Right cardiac atrium (tissue), 5 donors: ENCODE data around the gene PTPN3. TPM values are rescaled to one million over a fixed set of nuclear protein-coding genes. Genes with fewer than 3 reads are reported as not detected.

Experiments used
- ATAC-seq, 2 donors: fragments of 200-7000 bp; cut with Tn5 transposase; one replicate each; pipeline versions ENCODE4 v1.8.0 to v1.9.1; 2020; ENCODE audit warnings: moderate library complexity in 2 of 2, mild to moderate bottlenecking in 1 of 2
- DNase-seq, 3 donors: peaks; one replicate each; pipeline ENCODE4 v3.0.0-alpha.2; 2020
- H3K27ac ChIP-seq: one replicate; pipeline ENCODE4 v1.5.1; 2013; ENCODE audit warnings: mild to moderate bottlenecking, low read length, control low read depth, moderate library complexity
- H3K27me3 ChIP-seq: one replicate; pipeline ENCODE4 v1.6.1; 2013; ENCODE audit not compliant: control insufficient read depth, insufficient read depth
- H3K4me1 ChIP-seq: one replicate; pipeline ENCODE4 v1.6.1; 2013; ENCODE audit warnings: low read length; ENCODE audit not compliant: control insufficient read depth, insufficient read depth
- H3K4me3 ChIP-seq: one replicate; pipeline ENCODE4 v1.5.1; 2013; ENCODE audit warnings: low read length, control low read depth
- H3K9me3 ChIP-seq: one replicate; pipeline ENCODE4 v1.6.1; 2013; ENCODE audit warnings: low read length; ENCODE audit not compliant: control insufficient read depth
- WGBS: extraction: QIAGEN DNeasy Blood & Tissue Kit; methylation state at CpG from one replicate; pipeline ENCODE4 v1.1.7; 2013; 5-methylcytosine and 5-hydroxymethylcytosine counted together
- intact Hi-C, 4 donors: fragments of 100-400 bp; cut with DNase I; formaldehyde crosslinking; loops; one replicate each; pipeline versions ENCODE4 v1.11.0 to v1.14.0; 2022 to 2023
- polyA plus RNA-seq: library from polyadenylated mRNA; stranded (reverse); fragments of 200-250 nt; gene quantifications from one replicate; pipeline ENCODE4 v1.2.3, GENCODE V29; 2013
- total RNA-seq, 4 donors: library from RNA; stranded (reverse); fragmentation: NEBNext Ultra II Directional; extraction: Animal tissue kit (Norgen Biotek cat#: 25700); gene quantifications; one replicate each; pipeline ENCODE4 v1.2.1, GENCODE V29; 2021
- donor health status: healthy with polysubstance abuse.
- donor health status: DM: no; HTN: yes; CAD: no.
- donor health status: DM: no; HTN: no; CAD: no.
- donor health status: DM: no; HTN: yes; CAD: no; lungs with severe emphysema.
- donor health status: DM: yes; HTN: yes; CAD: no.

PTPN3 gene
- total and polyA plus RNA-seq, 5 donors, result 2.8 to 9.3 (median 5.8) TPM

DNA sequence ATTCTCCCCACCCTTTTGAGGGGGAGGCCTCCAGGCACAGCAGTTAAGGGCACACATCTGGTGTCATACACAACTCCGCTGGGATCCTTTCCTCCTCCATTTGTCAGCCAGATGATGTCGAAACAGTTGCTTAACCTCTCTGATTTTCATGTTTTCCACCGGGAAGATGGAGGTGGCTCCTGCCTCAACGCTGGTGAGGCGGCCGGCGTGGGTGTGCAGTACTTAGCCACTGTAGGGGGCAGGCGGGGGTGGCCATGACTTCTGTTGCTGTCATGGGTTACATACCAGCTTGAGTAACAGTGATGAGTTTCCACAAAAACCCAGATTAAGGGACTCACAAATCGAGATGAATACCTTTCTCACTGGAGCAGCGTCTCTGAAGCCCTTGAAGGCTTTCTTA is 114.2 kb downstream of the PTPN3 start:
- Histone ChIP-seq H3K27ac (no peak overlapping the region), H3K4me1 (no peaks in the 10 kb centered on the region), H3K27me3 (no peaks in the 10 kb centered on the region), H3K9me3 (no peaks in the 10 kb centered on the region), H3K4me3 (no peak overlapping the region)
- intact Hi-C loops, result no loop called here
- 88% methylated on average over 10 of the region's 10 CpGs for WGBS
- DNase-seq (no peak), ATAC-seq (no peak)

DNA sequence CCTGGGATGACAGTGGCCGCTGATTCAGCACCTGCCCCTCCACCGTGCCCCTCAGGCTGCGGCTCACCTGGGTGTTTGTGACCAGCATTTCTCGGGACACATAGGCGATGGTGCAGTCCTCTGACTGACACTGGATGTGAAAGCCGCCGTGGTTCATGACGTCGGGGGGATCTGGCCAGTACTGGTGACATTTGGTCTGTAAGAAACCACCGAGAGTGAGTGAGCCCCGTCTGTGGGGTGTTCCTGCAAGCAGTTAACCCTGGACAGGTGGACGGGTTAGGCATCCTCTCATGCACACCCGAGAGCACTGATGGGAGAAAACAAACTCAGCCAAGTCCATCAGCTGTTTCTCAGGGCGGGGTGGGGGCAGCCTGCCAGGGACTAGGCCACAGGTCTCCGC is 114.8 kb downstream of the PTPN3 start:
- H3K9me3 ChIP-seq, result no peaks in the 10 kb centered on the region
- H3K27me3 ChIP-seq, result no peaks in the 10 kb centered on the region
- whole genome bisulfite sequencing, result 90% methylated on average over 15 of the region's 15 CpGs
- DNase-seq (no peak), ATAC-seq (no peak)
- intact Hi-C loops, result no loop called here
- H3K4me1 ChIP-seq, result no peaks in the 10 kb centered on the region
- H3K27ac ChIP-seq, result no peak overlapping the region
- H3K4me3 ChIP-seq, result no peak overlapping the region

DNA sequence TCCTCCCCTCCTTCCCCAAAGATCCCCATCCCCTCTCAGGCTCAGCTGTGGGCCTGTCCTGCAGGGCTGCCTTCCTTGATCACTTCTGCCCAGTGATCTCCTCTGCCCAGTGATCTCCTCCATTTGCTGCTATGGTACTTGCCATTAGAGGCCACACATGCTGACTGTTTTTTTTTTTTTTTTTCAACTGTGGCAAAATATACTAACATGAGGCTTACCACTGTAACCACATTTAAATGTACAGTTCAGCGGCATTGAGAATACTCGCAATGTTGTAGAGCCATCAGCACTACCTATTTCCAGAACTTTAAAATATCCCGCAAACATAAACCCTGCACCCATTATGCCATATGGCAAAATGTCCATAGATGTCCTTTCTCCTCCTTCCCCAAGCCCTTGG is 115.5 kb downstream of the PTPN3 start:
- Histone ChIP-seq H3K9me3 (no peaks in the 10 kb centered on the region), H3K4me3 (no peak overlapping the region), H3K27me3 (no peaks in the 10 kb centered on the region), H3K27ac (no peak overlapping the region), H3K4me1 (no peaks in the 10 kb centered on the region)
- 96% methylated on average over 3 of the region's 3 CpGs for WGBS
- ATAC-seq (no peak), DNase-seq (no peak)
- intact Hi-C loops, result no loop called here

DNA sequence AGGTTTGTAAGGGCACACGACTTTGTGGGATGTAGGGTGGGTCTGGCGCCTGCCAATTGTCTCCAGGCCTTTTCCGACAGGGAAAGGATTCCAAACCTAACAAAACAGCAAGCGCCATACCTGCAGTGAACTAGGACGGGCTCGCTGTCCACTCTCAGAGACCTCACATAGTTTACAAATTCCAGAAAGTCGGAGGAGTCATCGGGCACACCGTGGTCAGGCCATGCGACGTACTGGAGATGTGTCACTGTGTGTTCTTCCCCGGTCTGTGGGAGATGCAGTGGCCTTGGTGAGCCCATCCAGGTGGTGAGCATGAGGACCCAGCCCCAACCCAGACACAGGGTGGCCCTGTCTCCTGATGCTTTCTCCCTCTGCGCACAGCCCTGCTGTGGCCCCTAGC is 115.9 kb downstream of the PTPN3 start:
- no peak for DNase-seq
- intact Hi-C loops, result no loop called here
- no peaks in the 10 kb centered on the region for H3K4me1 ChIP-seq
- H3K4me3 ChIP-seq, result no peak overlapping the region
- H3K27ac ChIP-seq, result no peak overlapping the region
- WGBS, result 91% methylated on average over 13 of the region's 13 CpGs
- no peaks in the 10 kb centered on the region for H3K27me3 ChIP-seq
- no peaks in the 10 kb centered on the region for H3K9me3 ChIP-seq
- no peak for ATAC-seq

DNA sequence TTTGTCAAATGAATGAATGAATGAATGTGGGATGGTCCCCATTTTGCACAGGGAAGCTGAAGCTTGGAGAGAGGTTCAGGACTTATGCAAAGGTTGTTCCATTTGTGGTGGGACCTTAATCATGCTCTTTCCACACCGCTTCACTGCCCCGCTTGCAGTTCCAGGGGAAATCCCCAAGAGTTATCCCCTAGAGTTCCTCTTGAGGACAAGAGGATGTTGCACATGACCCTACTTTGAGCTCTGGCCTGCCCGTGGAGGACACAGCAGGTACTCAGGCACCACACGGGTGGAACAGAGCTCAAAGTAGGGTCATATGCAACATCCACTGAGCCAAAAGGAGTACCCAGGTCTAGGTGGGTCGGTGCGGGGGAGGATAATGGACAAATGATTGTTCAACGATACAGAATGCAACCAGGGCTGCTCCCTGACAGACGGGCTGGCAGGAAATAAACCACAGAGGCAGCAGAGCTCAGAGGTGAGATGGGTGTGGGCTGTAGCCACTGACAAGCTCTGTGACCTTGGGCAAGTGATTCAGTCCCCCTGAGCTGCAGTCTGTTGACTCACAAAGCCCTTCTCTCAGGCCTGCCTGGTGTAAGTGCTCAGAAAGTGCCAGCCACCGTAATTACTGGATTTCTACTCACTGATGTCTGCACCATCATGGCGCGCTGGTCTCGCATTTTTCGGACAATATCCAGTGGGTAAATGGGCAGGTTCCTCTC is 116.9 kb downstream of the PTPN3 start:
- intact Hi-C loops, result no loop called here

DNA sequence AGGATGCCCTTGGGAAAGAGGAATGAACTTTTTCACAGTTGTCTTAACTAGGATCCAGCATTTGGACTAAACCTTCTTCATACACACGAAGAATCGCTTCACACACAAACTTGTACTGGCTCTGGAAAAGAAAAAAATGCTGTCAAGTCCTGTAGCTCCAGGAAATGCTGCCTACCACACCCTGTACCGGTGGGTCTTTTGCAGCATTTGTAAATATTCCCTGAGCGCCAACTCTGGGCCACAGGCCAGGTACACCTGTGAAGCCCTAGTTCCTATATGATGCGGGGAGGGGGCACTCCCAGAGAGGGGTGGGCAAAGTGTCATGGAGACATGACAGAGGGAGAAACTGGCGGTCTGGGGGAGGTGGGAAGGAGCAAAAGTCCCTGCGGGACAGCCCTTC is 118.6 kb downstream of the PTPN3 start:
- ATAC-seq (no peak), DNase-seq (no peak)
- WGBS, result 91% methylated on average over 7 of the region's 7 CpGs
- intact Hi-C loops, result no loop called here
- Histone ChIP-seq H3K9me3 (no peaks in the 10 kb centered on the region), H3K4me3 (no peak overlapping the region), H3K4me1 (no peaks in the 10 kb centered on the region), H3K27ac (no peak overlapping the region), H3K27me3 (no peaks in the 10 kb centered on the region)

More for the DNA sequence above, 116.9 kb downstream of the PTPN3 start:
- H3K9me3 ChIP-seq, result no peaks in the 10 kb centered on the region
- DNase-seq, result no peak
- H3K27me3 ChIP-seq, result no peaks in the 10 kb centered on the region
- ATAC-seq, result no peak
- H3K4me1 ChIP-seq, result no peaks in the 10 kb centered on the region
- WGBS, result 81% methylated on average over 13 of the region's 13 CpGs
- no peak overlapping the region for H3K27ac ChIP-seq
- H3K4me3 ChIP-seq, result no peak overlapping the region

DNA sequence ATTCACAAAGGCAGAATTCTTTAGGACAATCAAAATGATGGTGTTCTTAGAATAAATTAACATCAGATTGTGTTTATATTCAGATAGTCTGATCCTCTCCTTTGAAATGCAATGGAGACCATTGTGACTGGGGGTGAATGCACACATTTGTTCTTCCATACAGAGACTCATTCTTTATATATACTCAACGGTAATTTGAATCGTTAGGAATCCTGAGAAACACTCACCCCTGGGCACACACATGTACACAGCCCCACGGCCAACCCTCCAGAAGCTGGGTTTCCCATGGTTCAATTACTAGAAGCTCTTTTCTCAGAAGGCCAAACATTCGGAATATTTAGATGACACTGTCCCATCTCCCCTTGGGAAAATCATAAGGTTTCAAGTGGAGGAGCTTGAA is 119.8 kb downstream of the PTPN3 start:
- Histone ChIP-seq H3K27me3 (no peaks in the 10 kb centered on the region), H3K4me1 (no peaks in the 10 kb centered on the region), H3K9me3 (no peaks in the 10 kb centered on the region), H3K4me3 (no peak overlapping the region), H3K27ac (no peak overlapping the region)
- intact Hi-C loops, result no loop called here
- no peak for DNase-seq
- no peak for ATAC-seq
- 86% methylated on average over 4 of the region's 4 CpGs for WGBS

DNA sequence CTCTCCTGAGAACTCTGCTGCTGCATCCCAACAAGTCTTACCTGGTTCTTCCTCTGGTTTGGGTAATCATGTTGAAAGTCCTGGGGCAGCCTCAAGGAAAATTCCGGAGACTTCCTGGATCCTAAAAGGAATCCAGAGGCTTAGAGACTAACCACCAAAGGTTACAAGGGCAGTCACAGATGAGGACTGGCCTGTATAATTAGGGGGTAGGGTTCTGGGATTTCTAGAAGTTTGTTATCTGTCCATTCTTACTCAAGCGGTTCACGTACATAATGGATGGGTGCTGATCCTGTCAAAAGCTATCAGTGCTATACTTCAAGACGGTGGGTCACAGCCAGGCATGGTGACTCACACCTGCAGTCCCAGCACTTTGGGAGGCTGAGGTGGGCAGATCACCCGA is 125.9 kb downstream of the PTPN3 start:
- ATAC-seq, result no peak

DNA sequence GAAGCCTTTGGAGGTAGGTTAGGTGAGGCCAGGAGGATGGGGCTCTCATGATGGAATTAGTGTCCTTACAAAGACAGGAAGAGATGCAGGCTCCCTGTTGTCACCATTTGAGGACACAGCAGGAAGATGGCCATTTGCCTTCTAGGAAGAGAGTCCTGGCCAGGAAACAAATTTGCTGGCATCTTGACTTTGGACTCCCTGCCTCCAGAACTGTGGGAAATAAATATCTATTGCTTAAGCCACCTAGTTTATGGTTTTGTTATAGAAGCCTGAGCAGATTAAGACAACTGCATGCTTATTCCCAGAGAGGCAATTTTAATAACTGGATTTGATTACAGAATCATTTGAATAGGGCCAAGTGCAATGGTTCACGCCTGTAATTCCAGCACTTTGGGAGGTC is 126.7 kb downstream of the PTPN3 start:
- intact Hi-C loops, result no loop called here
- H3K27ac ChIP-seq, result no peak overlapping the region
- DNase-seq (no peak), ATAC-seq (no peak)
- 83% methylated on average over 1 of the region's 1 CpG for WGBS
- H3K4me3 ChIP-seq, result no peak overlapping the region
- H3K4me1 ChIP-seq, result no peaks in the 10 kb centered on the region
- no peaks in the 10 kb centered on the region for H3K27me3 ChIP-seq
- no peaks in the 10 kb centered on the region for H3K9me3 ChIP-seq

More for the DNA sequence above, 125.9 kb downstream of the PTPN3 start:
- no peaks in the 10 kb centered on the region for H3K27me3 ChIP-seq
- H3K4me1 ChIP-seq, result no peaks in the 10 kb centered on the region
- H3K9me3 ChIP-seq, result no peaks in the 10 kb centered on the region
- WGBS, result 80% methylated on average over 5 of the region's 5 CpGs
- no peak overlapping the region for H3K4me3 ChIP-seq
- H3K27ac ChIP-seq, result no peak overlapping the region
- no peak for DNase-seq
- intact Hi-C loops, result no loop called here

DNA sequence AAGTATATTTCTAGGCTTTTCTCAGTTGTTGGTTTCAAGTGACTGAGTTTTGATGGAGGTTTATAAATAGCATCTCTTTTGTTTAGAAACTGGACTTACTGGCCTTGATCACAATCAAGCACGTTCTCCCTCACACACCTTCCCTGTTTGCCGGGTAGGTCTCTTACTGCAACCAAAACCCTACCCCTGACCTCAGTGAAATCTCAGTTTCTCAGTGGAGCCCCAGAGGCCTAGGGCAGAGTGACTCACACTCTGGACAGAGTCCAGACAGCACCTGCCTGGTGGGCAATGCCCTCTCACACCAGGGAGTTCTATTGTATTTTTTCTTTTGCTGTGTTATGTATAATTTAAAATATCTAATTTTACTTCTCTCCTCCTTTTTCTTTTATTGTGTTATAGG is 128.8 kb downstream of the PTPN3 start:
- WGBS, result 55% methylated on average over 2 of the region's 2 CpGs
- H3K9me3 ChIP-seq, result no peaks in the 10 kb centered on the region
- no peak for DNase-seq
- H3K4me1 ChIP-seq, result no peaks in the 10 kb centered on the region
- H3K27ac ChIP-seq, result no peak overlapping the region
- no peak overlapping the region for H3K4me3 ChIP-seq
- intact Hi-C loops, result no loop called here
- ATAC-seq, result no peak
- no peaks in the 10 kb centered on the region for H3K27me3 ChIP-seq

DNA sequence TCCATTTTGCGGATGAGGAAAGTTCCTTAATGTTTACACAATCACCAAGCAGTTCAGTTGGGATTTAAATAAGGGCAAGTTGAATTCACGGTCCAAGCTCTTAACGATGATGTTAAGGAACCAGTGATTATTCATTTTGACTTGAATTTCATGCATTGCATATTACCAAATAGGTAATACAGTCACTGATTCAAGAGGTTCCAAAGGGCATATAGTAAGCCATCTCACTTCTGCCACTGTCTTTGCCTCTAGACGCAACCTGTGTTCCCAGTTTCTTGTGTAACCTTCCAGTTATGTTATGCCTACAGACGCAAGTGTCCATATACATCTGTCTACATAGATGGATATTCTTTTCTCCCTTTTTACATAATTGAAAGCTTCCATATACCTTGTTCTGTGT is 137.3 kb downstream of the PTPN3 start:
- Histone ChIP-seq H3K4me3 (no peak overlapping the region), H3K9me3 (no peaks in the 10 kb centered on the region), H3K4me1 (no peaks in the 10 kb centered on the region), H3K27ac (no peak overlapping the region), H3K27me3 (no peaks in the 10 kb centered on the region)
- DNase-seq (no peak), ATAC-seq (no peak)
- intact Hi-C loops, result no loop called here
- 82% methylated on average over 5 of the region's 5 CpGs for WGBS
